ENCODE data around the gene CDKAL1.

Gene CDKAL1

DNA sequence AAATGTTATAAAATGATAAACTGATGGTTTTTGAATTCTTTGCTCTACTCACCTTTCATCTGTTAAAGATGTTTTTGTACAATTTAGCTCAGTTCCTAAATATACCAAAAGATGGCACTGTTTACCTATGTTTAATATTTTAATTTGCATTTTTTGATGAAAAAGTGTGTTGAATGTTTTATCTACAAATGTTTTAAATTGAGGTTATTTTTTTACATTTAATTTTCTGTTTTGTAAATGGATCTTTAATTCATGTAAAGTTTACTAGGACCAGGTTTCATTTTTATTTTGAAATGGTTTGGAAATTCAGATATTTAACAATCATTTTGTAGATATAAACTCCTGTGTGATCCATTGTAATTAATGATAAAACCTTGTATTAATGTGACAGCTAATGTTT is 30.0 kb downstream of the CDKAL1 start:
- Histone ChIP-seq H3K27me3 (ENCODE audit: insufficient read depth, low read length) (no peaks in the 10 kb centered on the region), H3K36me3 (ENCODE audit: insufficient read depth, low read length) (no peaks in the 10 kb centered on the region), H2AFZ (ENCODE audit: low read depth, low read length) (no peak overlapping the region), H3K9me3 (ENCODE audit: low read length) (no peaks in the 10 kb centered on the region), H3K4me1 (ENCODE audit: insufficient read depth, low read length) (peaks cover 20% of the 10 kb centered on the region), H3K4me3 (ENCODE audit: low read length) (no peak overlapping the region)

DNA sequence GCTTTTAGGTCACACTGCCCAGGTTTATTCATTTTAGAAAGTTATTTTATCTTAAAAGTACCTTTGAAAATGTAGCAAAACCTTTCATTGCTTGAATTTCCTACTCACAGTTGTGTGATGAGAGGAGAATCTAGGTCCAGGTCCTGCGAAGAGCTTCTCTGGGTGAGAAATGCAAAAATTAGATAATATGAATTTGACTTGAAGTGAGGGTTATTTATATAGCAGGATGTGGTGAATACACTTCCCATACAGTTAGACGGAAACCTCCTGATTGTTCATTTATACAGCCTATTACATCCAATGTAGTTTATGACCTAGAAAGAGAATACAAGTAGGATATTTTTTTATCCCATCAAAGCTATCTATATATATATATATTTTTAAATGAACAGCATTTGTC is 30.5 kb downstream of the CDKAL1 start:
- H2AFZ ChIP-seq (ENCODE audit: low read depth, low read length) = no peak overlapping the region
- no peak overlapping the region for H3K4me3 ChIP-seq (ENCODE audit: low read length)
- H3K4me1 ChIP-seq (ENCODE audit: insufficient read depth, low read length) = peaks cover 19% of the 10 kb centered on the region
- no peaks in the 10 kb centered on the region for H3K36me3 ChIP-seq (ENCODE audit: insufficient read depth, low read length)
- no peaks in the 10 kb centered on the region for H3K27me3 ChIP-seq (ENCODE audit: insufficient read depth, low read length)
- H3K9me3 ChIP-seq (ENCODE audit: low read length) = no peaks in the 10 kb centered on the region

DNA sequence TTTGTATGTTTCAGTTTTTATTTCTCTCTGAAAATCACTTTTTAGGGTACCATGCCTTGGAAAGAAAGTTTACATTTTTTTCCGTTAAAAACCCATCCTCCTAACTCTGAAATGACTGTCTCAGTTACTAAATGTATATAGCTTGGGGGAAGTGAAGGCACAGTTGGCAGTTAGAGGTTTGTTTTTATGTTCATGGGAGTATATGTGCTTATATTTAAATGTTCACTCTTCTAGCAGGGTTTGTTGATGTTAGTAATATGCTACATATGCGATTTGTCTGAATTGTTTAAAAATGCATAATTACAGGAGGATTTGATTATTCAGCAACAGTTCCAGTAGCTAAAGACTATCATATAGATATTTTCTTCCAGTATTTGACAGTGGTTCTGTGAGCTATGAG is 31.1 kb downstream of the CDKAL1 start:
- no peak overlapping the region for H3K4me3 ChIP-seq (ENCODE audit: low read length)
- no peaks in the 10 kb centered on the region for H3K9me3 ChIP-seq (ENCODE audit: low read length)
- H3K36me3 ChIP-seq (ENCODE audit: insufficient read depth, low read length) = no peaks in the 10 kb centered on the region

DNA sequence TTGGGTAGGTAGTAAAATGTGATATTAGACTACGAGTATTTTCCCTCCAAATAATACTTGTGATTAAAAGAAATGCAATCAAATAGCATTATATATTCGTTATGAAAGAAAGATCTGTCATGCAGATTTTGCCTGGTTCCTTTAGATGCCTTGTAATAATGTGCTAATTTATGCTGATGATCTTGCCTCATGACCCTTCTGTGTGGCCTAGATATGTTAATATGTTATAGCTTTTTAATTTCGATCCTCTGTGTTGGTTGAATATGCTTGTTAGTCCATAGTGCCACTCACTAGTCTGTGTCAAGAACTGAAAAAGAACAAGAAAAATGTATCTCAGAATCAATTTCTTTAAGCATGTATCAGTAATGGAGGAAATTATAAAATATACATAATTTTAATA is 31.9 kb downstream of the CDKAL1 start:
- no peaks in the 10 kb centered on the region for H3K9me3 ChIP-seq (ENCODE audit: low read length)

More for the DNA sequence above, 31.1 kb downstream of the CDKAL1 start:
- H2AFZ ChIP-seq (ENCODE audit: low read depth, low read length) = no peak overlapping the region
- H3K27me3 ChIP-seq (ENCODE audit: insufficient read depth, low read length) = no peaks in the 10 kb centered on the region
- peaks cover 19% of the 10 kb centered on the region for H3K4me1 ChIP-seq (ENCODE audit: insufficient read depth, low read length)

DNA sequence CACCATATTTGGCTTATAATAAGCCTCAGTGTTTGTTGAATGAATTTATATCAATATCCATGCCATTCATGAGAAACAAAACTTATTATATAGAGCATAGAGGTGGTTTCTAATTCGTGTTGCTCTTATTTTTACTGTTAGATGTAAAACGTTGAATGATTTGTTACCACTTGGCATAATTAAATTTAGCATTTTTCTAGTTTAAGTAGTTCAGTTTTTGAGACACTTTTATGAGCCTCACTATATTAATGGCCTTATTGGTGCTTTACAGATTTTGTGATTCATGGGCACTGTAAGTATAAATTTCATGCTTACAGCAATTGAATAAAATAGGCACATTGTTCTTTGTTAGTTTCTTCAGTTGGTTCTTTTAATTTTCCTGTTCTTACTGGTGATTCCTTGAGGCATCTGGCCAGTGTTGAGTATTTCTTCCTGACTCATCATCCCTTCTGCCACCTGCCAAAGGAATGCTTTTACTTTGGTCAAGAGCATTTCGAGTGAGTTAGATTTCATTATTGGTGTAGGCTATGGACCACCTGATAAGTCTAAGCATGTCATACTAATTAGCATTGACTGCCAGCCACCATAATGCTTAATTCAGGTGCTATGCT is 34.8 kb downstream of the CDKAL1 start:
- peaks cover 19% of the 10 kb centered on the region for H3K4me1 ChIP-seq (ENCODE audit: insufficient read depth, low read length)
- no peaks in the 10 kb centered on the region for H3K9me3 ChIP-seq (ENCODE audit: low read length)
- H3K27me3 ChIP-seq (ENCODE audit: insufficient read depth, low read length) = no peaks in the 10 kb centered on the region
- no peak overlapping the region for H3K4me3 ChIP-seq (ENCODE audit: low read length)
- no peak overlapping the region for H2AFZ ChIP-seq (ENCODE audit: low read depth, low read length)
- H3K36me3 ChIP-seq (ENCODE audit: insufficient read depth, low read length) = no peaks in the 10 kb centered on the region

More for the DNA sequence above, 31.9 kb downstream of the CDKAL1 start:
- no peak overlapping the region for H2AFZ ChIP-seq (ENCODE audit: low read depth, low read length)
- H3K4me3 ChIP-seq (ENCODE audit: low read length) = no peak overlapping the region
- H3K36me3 ChIP-seq (ENCODE audit: insufficient read depth, low read length) = no peaks in the 10 kb centered on the region
- H3K4me1 ChIP-seq (ENCODE audit: insufficient read depth, low read length) = peaks cover 19% of the 10 kb centered on the region
- H3K27me3 ChIP-seq (ENCODE audit: insufficient read depth, low read length) = no peaks in the 10 kb centered on the region

DNA sequence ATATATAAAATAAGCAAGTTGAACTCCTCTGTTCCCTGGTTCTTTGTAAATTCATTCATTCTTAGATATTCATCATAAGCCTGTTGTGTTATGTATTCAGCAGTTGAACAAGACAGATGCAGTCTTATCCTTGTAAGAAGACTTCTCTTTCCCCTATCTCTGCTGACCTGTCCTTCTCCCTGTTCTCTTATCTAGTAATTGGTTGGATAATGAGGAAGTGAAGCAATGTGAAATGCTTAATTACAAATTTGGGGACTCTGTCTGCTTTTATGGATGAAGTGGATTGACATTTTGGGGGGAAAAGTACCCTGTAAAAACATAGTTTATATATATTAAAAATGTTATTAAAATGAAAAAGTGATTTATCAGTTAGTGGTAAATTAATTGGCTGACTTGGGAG is 37.0 kb downstream of the CDKAL1 start:
- Histone ChIP-seq H3K9me3 (ENCODE audit: low read length) (no peaks in the 10 kb centered on the region), H3K4me1 (ENCODE audit: insufficient read depth, low read length) (peaks cover 16% of the 10 kb centered on the region), H3K36me3 (ENCODE audit: insufficient read depth, low read length) (no peaks in the 10 kb centered on the region), H3K27me3 (ENCODE audit: insufficient read depth, low read length) (no peaks in the 10 kb centered on the region), H3K4me3 (ENCODE audit: low read length) (no peak overlapping the region), H2AFZ (ENCODE audit: low read depth, low read length) (no peak overlapping the region)

DNA sequence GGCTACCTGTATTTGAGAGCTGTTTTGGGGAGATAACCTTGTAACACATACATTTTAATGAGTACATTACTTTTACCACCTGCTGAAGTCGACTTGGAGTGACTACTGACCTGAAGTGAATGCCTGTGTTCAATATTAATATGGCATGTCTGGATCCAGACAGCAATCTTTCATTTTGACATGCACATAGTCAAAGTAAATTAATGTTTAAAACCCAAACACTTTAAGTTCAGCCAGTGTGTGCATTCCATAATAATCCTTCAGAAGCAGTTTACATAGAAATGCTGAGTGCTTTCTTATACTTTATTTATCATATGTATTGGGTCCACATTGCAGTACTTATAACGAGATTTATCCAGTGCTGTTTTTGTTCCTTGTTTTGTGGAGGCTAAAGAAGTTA is 38.0 kb downstream of the CDKAL1 start:
- Histone ChIP-seq H3K36me3 (ENCODE audit: insufficient read depth, low read length) (peaks cover 4% of the 10 kb centered on the region), H3K4me1 (ENCODE audit: insufficient read depth, low read length) (peaks cover 11% of the 10 kb centered on the region), H3K9me3 (ENCODE audit: low read length) (no peaks in the 10 kb centered on the region), H3K27me3 (ENCODE audit: insufficient read depth, low read length) (no peaks in the 10 kb centered on the region), H3K4me3 (ENCODE audit: low read length) (no peak overlapping the region), H2AFZ (ENCODE audit: low read depth, low read length) (no peak overlapping the region)

DNA sequence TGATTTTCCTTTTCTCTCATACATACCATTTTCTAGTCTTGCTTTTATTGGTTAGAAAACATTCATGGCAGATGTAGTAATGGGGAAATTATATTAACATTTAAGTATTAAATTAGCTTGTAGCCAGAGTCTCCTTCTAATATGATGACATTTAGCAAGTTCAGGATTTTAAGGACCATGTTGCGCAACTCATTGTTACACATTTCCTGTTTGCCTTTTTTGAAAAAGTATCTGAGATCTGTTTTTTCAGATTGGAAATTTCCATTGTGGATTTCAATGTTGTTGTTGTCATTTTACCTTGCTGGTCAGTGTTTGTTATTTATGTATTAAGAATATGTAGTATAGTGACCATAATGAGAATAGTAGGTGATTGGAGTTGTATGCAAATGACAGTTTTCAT is 38.7 kb downstream of the CDKAL1 start:
- Histone ChIP-seq H3K27me3 (ENCODE audit: insufficient read depth, low read length) (no peaks in the 10 kb centered on the region), H2AFZ (ENCODE audit: low read depth, low read length) (no peak overlapping the region), H3K9me3 (ENCODE audit: low read length) (no peaks in the 10 kb centered on the region), H3K36me3 (ENCODE audit: insufficient read depth, low read length) (peaks cover 4% of the 10 kb centered on the region), H3K4me3 (ENCODE audit: low read length) (no peak overlapping the region), H3K4me1 (ENCODE audit: insufficient read depth, low read length) (peaks cover 11% of the 10 kb centered on the region)

DNA sequence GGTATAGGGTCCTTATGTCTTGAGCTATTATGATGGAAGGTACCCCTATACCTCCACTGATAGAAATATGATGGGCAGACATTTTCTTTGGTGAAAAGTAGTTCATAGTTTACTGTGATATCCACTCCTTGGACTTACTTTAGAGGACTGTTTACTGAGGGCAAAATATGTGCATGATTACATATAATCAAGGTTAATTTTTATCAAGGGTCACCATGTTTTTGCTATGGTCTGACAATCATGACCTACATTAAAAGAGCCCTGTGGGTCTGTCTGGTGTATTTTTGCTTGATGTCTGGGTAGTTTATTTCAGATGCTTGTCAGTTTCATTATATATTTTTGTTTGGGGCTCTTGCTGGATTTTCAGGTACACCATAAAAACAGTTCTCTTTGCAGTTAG is 40.1 kb downstream of the CDKAL1 start:
- Histone ChIP-seq H3K4me1 (ENCODE audit: insufficient read depth, low read length) (peaks cover 11% of the 10 kb centered on the region), H3K27me3 (ENCODE audit: insufficient read depth, low read length) (no peaks in the 10 kb centered on the region), H2AFZ (ENCODE audit: low read depth, low read length) (no peak overlapping the region), H3K4me3 (ENCODE audit: low read length) (no peak overlapping the region), H3K9me3 (ENCODE audit: low read length) (no peaks in the 10 kb centered on the region), H3K36me3 (ENCODE audit: insufficient read depth, low read length) (peaks cover 4% of the 10 kb centered on the region)

DNA sequence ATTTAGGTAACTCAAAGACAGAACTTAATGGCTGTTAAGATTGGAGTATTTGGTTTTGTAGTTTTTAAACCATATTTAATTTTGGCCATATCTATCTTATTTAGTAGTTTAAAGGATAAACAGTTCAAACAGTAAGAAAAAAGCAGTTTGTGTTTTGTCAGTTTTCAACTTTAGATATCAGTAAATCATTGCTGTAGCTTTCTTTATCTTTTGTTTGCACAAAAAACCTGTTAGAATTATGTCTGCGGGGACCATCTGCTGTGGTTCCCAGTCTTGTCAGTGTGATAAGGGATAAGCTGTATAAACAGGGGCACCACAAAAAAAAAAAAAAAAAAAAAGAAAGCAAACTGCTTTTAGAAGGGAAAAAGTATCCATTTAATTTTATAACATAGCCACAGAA is 40.9 kb downstream of the CDKAL1 start:
- H3K9me3 ChIP-seq (ENCODE audit: low read length) = no peaks in the 10 kb centered on the region
- H3K27me3 ChIP-seq (ENCODE audit: insufficient read depth, low read length) = no peaks in the 10 kb centered on the region
- peaks cover 11% of the 10 kb centered on the region for H3K4me1 ChIP-seq (ENCODE audit: insufficient read depth, low read length)
- peaks cover 4% of the 10 kb centered on the region for H3K36me3 ChIP-seq (ENCODE audit: insufficient read depth, low read length)
- H3K4me3 ChIP-seq (ENCODE audit: low read length) = no peak overlapping the region
- no peak overlapping the region for H2AFZ ChIP-seq (ENCODE audit: low read depth, low read length)

DNA sequence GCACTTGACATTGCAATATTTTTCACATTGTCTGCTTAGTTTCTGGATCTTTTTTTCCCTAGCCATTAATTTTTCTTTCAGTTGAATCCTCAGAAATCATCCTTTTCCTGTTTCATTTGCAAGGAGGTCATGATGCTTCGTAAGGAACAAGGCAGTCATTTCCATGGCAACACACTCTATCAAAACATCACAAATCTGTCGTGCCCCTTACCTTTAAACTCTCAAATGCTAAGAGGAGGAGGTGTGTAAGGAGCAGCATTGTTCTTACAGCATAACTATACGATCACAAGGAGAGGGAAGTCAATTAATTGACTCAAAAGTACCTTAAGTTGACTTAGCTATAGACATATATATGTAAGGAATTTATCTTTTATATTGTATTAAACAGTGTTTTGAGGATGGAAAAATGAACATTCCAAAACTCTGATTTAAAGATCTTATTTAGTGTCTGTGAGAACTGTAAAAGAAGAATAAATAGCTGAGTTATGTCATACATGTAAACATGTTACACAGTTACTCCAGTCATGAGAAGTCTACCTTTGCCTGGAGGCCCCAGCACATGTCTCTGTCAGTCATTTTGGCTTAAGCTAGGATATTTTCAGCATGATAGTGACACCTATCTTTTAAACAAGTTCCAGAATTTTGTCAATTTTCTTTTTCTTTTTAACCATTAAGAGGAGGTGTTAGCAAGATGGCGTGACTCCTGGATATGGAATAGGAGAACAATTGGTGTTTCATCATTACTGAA is 41.6 kb downstream of the CDKAL1 start:
- Histone ChIP-seq H3K36me3 (ENCODE audit: insufficient read depth, low read length) (peaks cover 4% of the 10 kb centered on the region), H3K9me3 (ENCODE audit: low read length) (no peaks in the 10 kb centered on the region), H3K4me3 (ENCODE audit: low read length) (no peak overlapping the region), H3K27me3 (ENCODE audit: insufficient read depth, low read length) (no peaks in the 10 kb centered on the region), H3K4me1 (ENCODE audit: insufficient read depth, low read length) (peaks cover 11% of the 10 kb centered on the region), H2AFZ (ENCODE audit: low read depth, low read length) (no peak overlapping the region)

DNA sequence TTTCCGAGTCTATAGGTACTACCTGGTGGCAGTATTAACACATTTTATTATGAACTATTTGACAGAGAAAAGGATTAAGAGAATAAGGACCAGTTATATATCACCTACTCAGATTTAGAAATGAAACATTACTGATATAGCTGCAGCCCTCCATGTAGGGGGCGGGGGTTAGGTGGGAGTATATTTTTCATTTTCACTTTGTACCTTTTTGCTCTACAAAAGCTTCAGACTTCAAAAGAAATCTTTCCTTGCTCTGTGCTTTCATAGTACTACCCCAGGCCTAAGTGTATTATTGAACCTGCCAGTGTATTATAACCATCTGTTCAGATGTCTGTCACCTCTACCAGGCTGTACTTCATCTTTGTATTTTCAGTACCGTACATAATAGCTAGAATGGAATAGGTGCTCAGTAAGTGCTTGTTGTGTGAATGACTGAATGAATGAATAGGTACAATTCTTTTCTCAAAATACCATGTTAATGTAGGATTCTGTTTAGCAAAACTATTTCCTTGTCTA is 43.0 kb downstream of the CDKAL1 start:
- H2AFZ ChIP-seq (ENCODE audit: low read depth, low read length) = no peak overlapping the region

DNA sequence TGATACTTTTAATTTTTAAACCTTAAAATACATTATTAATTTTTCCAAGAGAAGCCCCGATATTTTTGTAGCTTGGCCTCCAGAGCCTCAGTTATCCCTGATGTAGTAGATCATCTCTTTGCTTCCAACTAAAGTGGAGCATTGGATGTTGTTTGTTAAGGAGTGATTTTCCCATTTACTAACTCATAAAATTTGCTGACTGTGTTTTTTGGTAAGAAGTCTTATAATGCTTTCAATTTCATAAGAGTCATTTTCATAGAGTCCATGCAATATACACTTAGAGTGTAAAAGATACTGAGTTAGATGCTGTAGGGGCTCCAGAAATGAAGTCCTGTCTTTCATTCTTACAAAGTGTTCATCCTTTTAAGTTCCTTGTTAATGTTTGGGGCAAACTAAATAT is 46.8 kb downstream of the CDKAL1 start:
- H2AFZ ChIP-seq (ENCODE audit: low read depth, low read length) = no peak overlapping the region
- peaks cover 5% of the 10 kb centered on the region for H3K4me1 ChIP-seq (ENCODE audit: insufficient read depth, low read length)
- H3K9me3 ChIP-seq (ENCODE audit: low read length) = no peaks in the 10 kb centered on the region
- H3K4me3 ChIP-seq (ENCODE audit: low read length) = no peak overlapping the region
- H3K36me3 ChIP-seq (ENCODE audit: insufficient read depth, low read length) = peaks cover 4% of the 10 kb centered on the region
- H3K27me3 ChIP-seq (ENCODE audit: insufficient read depth, low read length) = no peaks in the 10 kb centered on the region

More for the DNA sequence above, 43.0 kb downstream of the CDKAL1 start:
- Histone ChIP-seq H3K4me1 (ENCODE audit: insufficient read depth, low read length) (peaks cover 11% of the 10 kb centered on the region), H3K4me3 (ENCODE audit: low read length) (no peak overlapping the region), H3K27me3 (ENCODE audit: insufficient read depth, low read length) (no peaks in the 10 kb centered on the region), H3K36me3 (ENCODE audit: insufficient read depth, low read length) (peaks cover 4% of the 10 kb centered on the region), H3K9me3 (ENCODE audit: low read length) (no peaks in the 10 kb centered on the region)

Data from neuron (in vitro differentiated cells).